Cerebellar nuclear complex (tissue), 1 donor: ENCODE measurements around the gene TSPAN18.

Source experiments
- DNase-seq, 2 experiments: peaks; one replicate each; lab custom pipeline; 2025; lab: John Stamatoyannopoulos, UW

Gene TSPAN18

GRCh38 chr11:44823006-44823405, 96.2 kb downstream of the TSPAN18 start:
- no peak for DNase-seq

GRCh38 chr11:44823868-44824267, 97.1 kb downstream of the TSPAN18 start:
- no peak for DNase-seq

GRCh38 chr11:44824300-44824704, 97.5 kb downstream of the TSPAN18 start:
- DNase-seq: no peak

- DNase-seq: no peak
Observed at GRCh38 chr11:44825058-44825785, 98.5 kb downstream of the TSPAN18 start.

GRCh38 chr11:44826922-44827643, 100.3 kb downstream of the TSPAN18 start:
- no peak for DNase-seq

- DNase-seq: no peak
Observed at GRCh38 chr11:44828296-44828695, 101.5 kb downstream of the TSPAN18 start.

GRCh38 chr11:44829838-44830237, 103.1 kb downstream of the TSPAN18 start:
- DNase-seq: no peak

- no peak for DNase-seq
Observed at GRCh38 chr11:44831605-44832394, 105.0 kb downstream of the TSPAN18 start.

GRCh38 chr11:44832452-44832851, 105.7 kb downstream of the TSPAN18 start:
- no peak for DNase-seq

- no peak for DNase-seq
Observed at GRCh38 chr11:44833221-44833876, 106.6 kb downstream of the TSPAN18 start.

GRCh38 chr11:44833877-44834452, 107.2 kb downstream of the TSPAN18 start:
- DNase-seq: no peak

- DNase-seq: no peak
Observed at GRCh38 chr11:44834846-44835245, 108.1 kb downstream of the TSPAN18 start.

GRCh38 chr11:44835296-44835695, 108.5 kb downstream of the TSPAN18 start:
- DNase-seq: no peak

GRCh38 chr11:44835938-44836337, 109.2 kb downstream of the TSPAN18 start:
- no peak for DNase-seq

- DNase-seq: no peak
Observed at GRCh38 chr11:44837661-44838060, 110.9 kb downstream of the TSPAN18 start.

GRCh38 chr11:44839458-44840084, 112.8 kb downstream of the TSPAN18 start:
- no peak for DNase-seq

GRCh38 chr11:44840085-44840478, 113.3 kb downstream of the TSPAN18 start:
- DNase-seq: no peak

GRCh38 chr11:44840521-44841251, 113.9 kb downstream of the TSPAN18 start:
- no peak for DNase-seq

GRCh38 chr11:44842220-44842619, 115.5 kb downstream of the TSPAN18 start:
- DNase-seq: peak in 1 of 2 experiments; percentile 59

- no peak for DNase-seq
Observed at GRCh38 chr11:44846852-44847251, 120.1 kb downstream of the TSPAN18 start.

- no peak for DNase-seq
Observed at GRCh38 chr11:44847316-44847715, 120.6 kb downstream of the TSPAN18 start.
